RWPE2 (cell line): Measurements from ENCODE around the gene RNF212B.
A peak's percentile ranks its signal among the peaks of the same experiment; 100 is the strongest.
"Not testable (repeated sequence)": the region's sequence is repeated elsewhere in the genome, so short reads cannot be mapped to it uniquely, and the experiment has no call there.

Experiments used
- ATAC-seq: fragments of 200-7000 bp; cut with Tn5 transposase; 3 replicates; pipeline ENCODE4 v1.9.1; 2021; ENCODE audit warnings: low read depth
- DNase-seq: peaks from one replicate; pipeline ENCODE4 v3.0.0-alpha.2; 2020; ENCODE audit warnings: low spot score
- H3K27ac ChIP-seq: fragments of 450-650 bp; 2 replicates; pipeline ENCODE4 v1.5.1; 2017; ENCODE audit warnings: mild to moderate bottlenecking; ENCODE audit not compliant: poor library complexity, severe bottlenecking
- H3K27me3 ChIP-seq: fragments of 250-450 bp; sonication (Bioruptor Pico); 2 replicates; pipeline ENCODE4 v1.5.1; 2021; ENCODE audit warnings: mild to moderate bottlenecking, moderate library complexity; ENCODE audit not compliant: insufficient read depth, poor library complexity, severe bottlenecking
- H3K36me3 ChIP-seq: fragments of 250-450 bp; sonication (Bioruptor Pico); 2 replicates; pipeline ENCODE4 v1.5.1; 2020; ENCODE audit warnings: low read depth, mild to moderate bottlenecking, moderate library complexity
- H3K4me1 ChIP-seq: fragments of 250-450 bp; sonication (Bioruptor Pico); 2 replicates; pipeline ENCODE4 v1.5.1; 2021; ENCODE audit warnings: mild to moderate bottlenecking, moderate library complexity; ENCODE audit not compliant: insufficient read depth, poor library complexity, severe bottlenecking
- H3K4me3 ChIP-seq: fragments of 250-450 bp; sonication (Bioruptor Pico); 2 replicates; pipeline ENCODE4 v1.5.1; 2021; ENCODE audit warnings: mild to moderate bottlenecking, moderate library complexity; ENCODE audit not compliant: severe bottlenecking
- H3K9me3 ChIP-seq: fragments of 250-450 bp; sonication (Bioruptor Pico); 2 replicates; pipeline ENCODE4 v1.5.1; 2021; ENCODE audit warnings: mild to moderate bottlenecking, moderate library complexity; ENCODE audit not compliant: severe bottlenecking
- CTCF ChIP-seq: fragments of 450-650 bp; IDR thresholded peaks from one replicate; pipeline ENCODE4 v1.5.1; 2017; ENCODE audit warnings: mild to moderate bottlenecking, moderate library complexity; ENCODE audit not compliant: poor library complexity, severe bottlenecking

The RNF212B gene

GRCh38 chr14:23275412-23275811 is 37.7 kb downstream of the RNF212B start:
- Histone ChIP-seq H3K27me3 (no peaks in the 10 kb centered on the region), H3K36me3 (no peaks in the 10 kb centered on the region), H3K27ac (no peak overlapping the region), H3K4me3 (no peak overlapping the region), H3K9me3 (no peaks in the 10 kb centered on the region), H3K4me1 (no peaks in the 10 kb centered on the region)
- no peak for ATAC-seq
- DNase-seq = no peak
- no peak for TF ChIP-seq CTCF

GRCh38 chr14:23277189-23277588 is 39.5 kb downstream of the RNF212B start:
- H3K4me3 ChIP-seq = no peak overlapping the region
- no peak for DNase-seq
- H3K4me1 ChIP-seq = no peaks in the 10 kb centered on the region
- ATAC-seq = no peak
- no peak for TF ChIP-seq CTCF
- H3K36me3 ChIP-seq = peaks cover 3% of the 10 kb centered on the region
- H3K9me3 ChIP-seq = no peaks in the 10 kb centered on the region
- H3K27ac ChIP-seq = no peak overlapping the region
- no peaks in the 10 kb centered on the region for H3K27me3 ChIP-seq

- not testable (repeated sequence) for H3K9me3 ChIP-seq, H3K4me1 ChIP-seq, H3K27ac ChIP-seq, H3K27me3 ChIP-seq, H3K4me3 ChIP-seq, DNase-seq, ATAC-seq
- H3K36me3 ChIP-seq = peaks cover 10% of the 10 kb centered on the region
Observed at GRCh38 chr14:23277928-23278327, 40.2 kb downstream of the RNF212B start.

GRCh38 chr14:23281247-23281646 is 43.5 kb downstream of the RNF212B start:
- Histone ChIP-seq H3K27ac (no peak overlapping the region), H3K27me3 (no peaks in the 10 kb centered on the region), H3K36me3 (peaks cover 24% of the 10 kb centered on the region), H3K4me3 (no peak overlapping the region), H3K9me3 (no peaks in the 10 kb centered on the region), H3K4me1 (peaks cover 8% of the 10 kb centered on the region)
- ATAC-seq (no peak), DNase-seq (no peak)
- no peak for TF ChIP-seq CTCF

DNA sequence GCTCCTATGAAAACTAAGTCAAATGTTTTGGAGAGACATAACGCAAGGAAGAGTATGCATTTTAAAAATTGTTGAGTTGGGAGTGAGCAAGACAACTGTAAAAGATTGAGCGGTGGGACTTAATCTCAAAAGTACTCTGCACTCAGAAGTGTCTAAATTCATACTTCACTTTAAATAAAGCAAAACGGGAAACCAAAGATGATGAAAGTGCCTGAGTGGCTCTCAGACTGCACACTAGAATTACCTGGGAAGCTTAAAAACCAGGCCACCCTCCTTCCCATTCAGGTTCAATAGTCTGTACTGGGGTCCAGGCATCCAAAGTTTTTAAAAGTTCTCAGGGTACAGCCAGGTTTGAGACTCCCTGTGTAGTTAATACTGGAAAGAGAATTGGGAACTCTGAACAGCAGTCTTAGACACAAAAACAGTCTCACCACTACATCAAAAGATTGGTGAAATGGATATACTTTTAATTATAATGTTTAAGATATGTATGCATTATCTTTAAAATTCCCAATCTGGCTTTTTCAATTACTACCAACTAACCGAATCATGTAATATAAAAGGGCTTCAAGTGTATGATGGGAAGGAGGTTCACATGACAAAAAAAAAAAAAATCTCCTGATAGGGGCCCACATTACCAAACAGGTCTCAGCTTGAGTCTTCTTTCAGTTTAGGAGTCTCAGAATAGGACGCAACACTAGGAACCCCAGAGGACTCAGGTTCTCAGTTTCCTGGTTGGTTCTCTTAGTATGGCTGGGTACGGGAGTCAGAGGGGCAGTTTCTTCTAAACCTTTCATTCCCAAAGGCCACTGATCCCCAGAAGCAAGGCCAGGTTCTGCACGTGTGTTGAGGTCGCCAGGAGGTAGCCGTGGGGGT is 47.2 kb downstream of the RNF212B start:
- peaks cover 24% of the 10 kb centered on the region for H3K36me3 ChIP-seq
- peak overlapping the region; percentile 68 for H3K4me3 ChIP-seq
- DNase-seq (no peak), ATAC-seq (no peak)
- peaks cover 13% of the 10 kb centered on the region for H3K4me1 ChIP-seq
- TF ChIP-seq CTCF = no peak
- no peaks in the 10 kb centered on the region for H3K9me3 ChIP-seq
- no peaks in the 10 kb centered on the region for H3K27me3 ChIP-seq
- peak overlapping the region; percentile 76 for H3K27ac ChIP-seq
